HepG2 (cell line): ENCODE results near the gene SLC9A4.

Source experiments
- EZH2 ChIP-seq: conservative IDR thresholded peaks from 2 replicates; pipeline ENCODE4 v1.6.1; 2012; ENCODE audit warnings: mild to moderate bottlenecking, low read depth, low read length, moderate library complexity
- FOXJ3 ChIP-seq: sonication (generic); formaldehyde crosslinking; IDR thresholded peaks from 2 replicates; pipeline ENCODE4 v1.4.0; 2020; ENCODE audit warnings: missing genetic modification reagents, mild to moderate bottlenecking, borderline replicate concordance
- FOXM1 ChIP-seq: sonication (generic); formaldehyde crosslinking; IDR thresholded peaks from 2 replicates; pipeline ENCODE4 v1.5.0; 2020; ENCODE audit warnings: missing genetic modification reagents
- NR2F6 ChIP-seq, 2 experiments: IDR thresholded peaks; 2 replicates each; pipeline ENCODE4 v1.6.1; 2016; ENCODE audit warnings: antibody characterized with exemption in 1 of 2, mild to moderate bottlenecking in 1 of 2
- POLR2AphosphoS5 ChIP-seq: IDR thresholded peaks from 2 replicates; pipeline ENCODE4 v1.6.1; 2012; ENCODE audit warnings: low read depth, low read length
- RAD21 ChIP-seq: fragments of 450-650 bp; formaldehyde crosslinking; IDR thresholded peaks from 2 replicates; pipeline ENCODE4 v1.5.0; 2020; ENCODE audit warnings: mild to moderate bottlenecking
- TF ChIP-seq, protein P1 (sequence below), 2 experiments: sonication (generic) in 1 of 2; formaldehyde crosslinking in 1 of 2; IDR thresholded peaks; 2 replicates each; pipeline versions ENCODE4 v1.4.0 to v1.6.1; 2018 to 2020; ENCODE audit warnings: missing genetic modification reagents in 2 of 2, borderline replicate concordance in 1 of 2, low read depth in 1 of 2, mild to moderate bottlenecking in 1 of 2, missing biosample characterization in 1 of 2
- TF ChIP-seq, protein P2 (sequence below): sonication (generic); formaldehyde crosslinking; IDR thresholded peaks from 2 replicates; pipeline ENCODE4 v1.4.0; 2020; ENCODE audit warnings: missing genetic modification reagents

DNA sequence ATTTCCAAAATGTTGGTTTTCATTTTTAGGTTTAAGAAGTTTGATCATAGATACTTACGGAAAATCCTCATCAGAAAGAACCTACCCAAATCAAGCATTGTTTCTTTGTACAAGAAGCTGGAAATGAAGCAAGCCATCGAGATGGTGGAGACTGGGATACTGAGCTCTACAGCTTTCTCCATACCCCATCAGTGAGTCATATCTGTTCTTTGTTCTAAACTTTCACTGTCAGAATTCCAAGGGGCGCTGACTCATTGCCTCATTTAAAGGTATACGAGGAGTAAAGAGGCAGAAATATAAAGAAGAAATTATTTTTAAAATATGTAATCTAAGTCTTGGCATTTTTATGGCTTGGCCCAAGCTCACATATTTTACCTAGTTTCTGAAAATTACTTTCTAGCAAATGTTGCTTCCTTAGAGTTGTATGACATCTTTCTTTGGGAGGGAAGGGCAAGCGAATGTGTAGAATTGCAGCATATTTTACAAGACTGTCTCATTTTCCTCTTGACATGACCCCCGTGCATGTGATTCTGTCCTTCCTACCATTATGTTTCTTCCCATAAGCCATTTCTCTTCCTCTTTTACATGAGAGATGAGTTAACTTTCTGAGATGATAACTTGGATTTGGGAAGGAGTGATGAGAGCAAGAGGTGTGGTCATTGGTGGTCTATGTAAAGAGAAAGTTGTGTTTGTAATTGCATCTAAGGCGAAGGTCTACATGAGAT is 41.2 kb downstream of the SLC9A4 start:
- TF ChIP-seq, protein P1, sequence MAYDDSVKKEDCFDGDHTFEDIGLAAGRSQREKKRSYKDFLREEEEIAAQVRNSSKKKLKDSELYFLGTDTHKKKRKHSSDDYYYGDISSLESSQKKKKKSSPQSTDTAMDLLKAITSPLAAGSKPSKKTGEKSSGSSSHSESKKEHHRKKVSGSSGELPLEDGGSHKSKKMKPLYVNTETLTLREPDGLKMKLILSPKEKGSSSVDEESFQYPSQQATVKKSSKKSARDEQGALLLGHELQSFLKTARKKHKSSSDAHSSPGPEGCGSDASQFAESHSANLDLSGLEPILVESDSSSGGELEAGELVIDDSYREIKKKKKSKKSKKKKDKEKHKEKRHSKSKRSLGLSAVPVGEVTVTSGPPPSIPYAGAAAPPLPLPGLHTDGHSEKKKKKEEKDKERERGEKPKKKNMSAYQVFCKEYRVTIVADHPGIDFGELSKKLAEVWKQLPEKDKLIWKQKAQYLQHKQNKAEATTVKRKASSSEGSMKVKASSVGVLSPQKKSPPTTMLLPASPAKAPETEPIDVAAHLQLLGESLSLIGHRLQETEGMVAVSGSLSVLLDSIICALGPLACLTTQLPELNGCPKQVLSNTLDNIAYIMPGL (CRISPR knock-in tag; IDR thresholded peaks at IDR 0.05; ENCODE audit: borderline replicate concordance in 1 of 2, low read depth in 1 of 2): no peak
- TF ChIP-seq NR2F6 (IDR thresholded peaks at IDR 0.05) (no peak), NR2F6 (CRISPR knock-in tag; IDR thresholded peaks at IDR 0.05) (no peak), EZH2 (no peak), FOXJ3 (no peak), FOXM1 (CRISPR knock-in tag) (no peak), POLR2AphosphoS5 (no peak), RAD21 (no peak)
- TF ChIP-seq, protein P2, sequence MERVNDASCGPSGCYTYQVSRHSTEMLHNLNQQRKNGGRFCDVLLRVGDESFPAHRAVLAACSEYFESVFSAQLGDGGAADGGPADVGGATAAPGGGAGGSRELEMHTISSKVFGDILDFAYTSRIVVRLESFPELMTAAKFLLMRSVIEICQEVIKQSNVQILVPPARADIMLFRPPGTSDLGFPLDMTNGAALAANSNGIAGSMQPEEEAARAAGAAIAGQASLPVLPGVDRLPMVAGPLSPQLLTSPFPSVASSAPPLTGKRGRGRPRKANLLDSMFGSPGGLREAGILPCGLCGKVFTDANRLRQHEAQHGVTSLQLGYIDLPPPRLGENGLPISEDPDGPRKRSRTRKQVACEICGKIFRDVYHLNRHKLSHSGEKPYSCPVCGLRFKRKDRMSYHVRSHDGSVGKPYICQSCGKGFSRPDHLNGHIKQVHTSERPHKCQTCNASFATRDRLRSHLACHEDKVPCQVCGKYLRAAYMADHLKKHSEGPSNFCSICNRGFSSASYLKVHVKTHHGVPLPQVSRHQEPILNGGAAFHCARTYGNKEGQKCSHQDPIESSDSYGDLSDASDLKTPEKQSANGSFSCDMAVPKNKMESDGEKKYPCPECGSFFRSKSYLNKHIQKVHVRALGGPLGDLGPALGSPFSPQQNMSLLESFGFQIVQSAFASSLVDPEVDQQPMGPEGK: no peak
